Fibroblast of pulmonary artery (primary cell): ENCODE data around the gene CYP27B1.

Experiments used
- DNase-seq: peaks from one replicate; pipeline ENCODE4 v3.0.0-alpha.2; 2010; ENCODE audit warnings: low read depth
- H3K4me3 ChIP-seq: replicated peaks from 2 replicates; pipeline ENCODE4 v1.5.1; 2011; ENCODE audit warnings: low read depth, mild to moderate bottlenecking, control low read depth, low read length, moderate library complexity
- CTCF ChIP-seq: IDR thresholded peaks from 2 replicates; pipeline ENCODE4 v1.5.1; 2011; ENCODE audit warnings: mild to moderate bottlenecking, control low read depth, low read length, inconsistent platforms; ENCODE audit errors: missing control alignments

The CYP27B1 gene

GRCh38 chr12:57712701-57713100 is 54.2 kb downstream of the CYP27B1 start:
- TF ChIP-seq CTCF, result no peak
- H3K4me3 ChIP-seq, result no peak overlapping the region
- DNase-seq, result no peak
